ENCODE results near the gene C14orf119. TPM values are rescaled to one million over a fixed set of nuclear protein-coding genes. Genes with fewer than 3 reads are reported as not detected.

C14orf119 gene
- total RNA-seq, 1 experiment from 2014 or later: 65.1 TPM

- no peak overlapping the region for H2BK20ac ChIP-seq (ENCODE audit: low read depth, low read length, poor library complexity, severe bottlenecking)
- TF ChIP-seq CTCF (conservative IDR thresholded peaks at IDR 0.05): no peak
- H3K9ac ChIP-seq (ENCODE audit: extremely low read depth, insufficient read length, low read length): no peak overlapping the region
- WGBS (ENCODE audit: extremely low coverage, insufficient read length, low lambda C conversion rate): no CpG with 5 or more reads among the region's 11 CpGs
- no peak overlapping the region for H3K56ac ChIP-seq (ENCODE audit: insufficient read length, low read depth, low read length)
- H3K9me3 Mint-ChIP-seq: no peaks in the 10 kb centered on the region
- no peaks in the 10 kb centered on the region for H3K27me3 ChIP-seq (ENCODE audit: insufficient read depth, low read length)
- H4K5ac ChIP-seq (ENCODE audit: insufficient read length, low read depth, low read length): no peak overlapping the region
- H3K18ac ChIP-seq (ENCODE audit: insufficient read length, low read depth, low read length): no peak overlapping the region
- H3K4me1 ChIP-seq (ENCODE audit: insufficient read depth, low read length): no peaks in the 10 kb centered on the region
- H4K91ac ChIP-seq (ENCODE audit: insufficient read length, low read depth, low read length): no peak overlapping the region
- no peak overlapping the region for H3K23ac ChIP-seq (ENCODE audit: insufficient read length, low read depth, low read length)
- H2AFZ ChIP-seq (ENCODE audit: low read length): no peak overlapping the region
- H3K4me3 Mint-ChIP-seq: no peak overlapping the region
- H3K79me2 ChIP-seq (ENCODE audit: insufficient read depth, low read length): no peaks in the 10 kb centered on the region
- H3K9me3 ChIP-seq (ENCODE audit: control insufficient read depth, low read depth, low read length): no peaks in the 10 kb centered on the region
- no peaks in the 10 kb centered on the region for H3K79me1 ChIP-seq (ENCODE audit: insufficient read depth, low read depth, low read length, poor library complexity, severe bottlenecking)
- H3K14ac ChIP-seq (ENCODE audit: insufficient read depth, low read length): no peak overlapping the region
- no peak overlapping the region for H2BK120ac ChIP-seq (ENCODE audit: low read depth, low read length, poor library complexity, severe bottlenecking)
- H3K4ac ChIP-seq (ENCODE audit: low read depth, low read length): no peak overlapping the region
- no peak overlapping the region for H2AK5ac ChIP-seq (ENCODE audit: insufficient read length, low read length)
- H3K27me3 Mint-ChIP-seq (ENCODE audit: low read depth): no peaks in the 10 kb centered on the region
- H3K27ac Mint-ChIP-seq: peak overlapping the region in 1 of 3 experiments; percentile 57; a peak in 2 of 7 replicates
- no peaks in the 10 kb centered on the region for H3K4me1 Mint-ChIP-seq
- H3T11ph ChIP-seq (ENCODE audit: low read length): no peak overlapping the region
- no peak overlapping the region for H3K27ac ChIP-seq (ENCODE audit: insufficient read length, low read depth, low read length)
- peaks cover 31 to 56% (median 51%) of the 10 kb centered on the region in 3 experiments; a peak in 6 of 7 replicates for H3K36me3 Mint-ChIP-seq (ENCODE audit: insufficient read depth in 1 of 3, low read depth in 3 of 3)
- no peak for DNase-seq
- no peaks in the 10 kb centered on the region for H4K20me1 ChIP-seq (ENCODE audit: control insufficient read depth, insufficient read depth, insufficient read length)
- no peak overlapping the region for H2BK5ac ChIP-seq (ENCODE audit: insufficient read length, low read length)
- no peak overlapping the region for H4K8ac ChIP-seq (replicated peaks; ENCODE audit: insufficient read length, low read depth, low read length)
- no peak overlapping the region for H2BK15ac ChIP-seq (ENCODE audit: low read depth, low read length)
- H2BK12ac ChIP-seq (ENCODE audit: insufficient read length, low read depth, low read length): no peak overlapping the region
- no peak overlapping the region for H3K4me2 ChIP-seq (ENCODE audit: insufficient read depth, insufficient read length, low read length)
- no peaks in the 10 kb centered on the region for H3K23me2 ChIP-seq (ENCODE audit: insufficient read length, low read depth, low read length, poor library complexity, severe bottlenecking)
These were observed 42.0 kb downstream of the C14orf119 start for GRCh38 chr14:23137192-23137812.

Measured in H9 (cell line).